GM19099 (cell line): Measurements from ENCODE around the gene TBC1D22A.

Source experiments
- POLR2A ChIP-seq: IDR thresholded peaks from 3 replicates; pipeline ENCODE4 v1.6.1; 2011; ENCODE audit warnings: low read depth; ENCODE audit not compliant: insufficient read length; ENCODE audit errors: extremely low read depth

Gene TBC1D22A

DNA sequence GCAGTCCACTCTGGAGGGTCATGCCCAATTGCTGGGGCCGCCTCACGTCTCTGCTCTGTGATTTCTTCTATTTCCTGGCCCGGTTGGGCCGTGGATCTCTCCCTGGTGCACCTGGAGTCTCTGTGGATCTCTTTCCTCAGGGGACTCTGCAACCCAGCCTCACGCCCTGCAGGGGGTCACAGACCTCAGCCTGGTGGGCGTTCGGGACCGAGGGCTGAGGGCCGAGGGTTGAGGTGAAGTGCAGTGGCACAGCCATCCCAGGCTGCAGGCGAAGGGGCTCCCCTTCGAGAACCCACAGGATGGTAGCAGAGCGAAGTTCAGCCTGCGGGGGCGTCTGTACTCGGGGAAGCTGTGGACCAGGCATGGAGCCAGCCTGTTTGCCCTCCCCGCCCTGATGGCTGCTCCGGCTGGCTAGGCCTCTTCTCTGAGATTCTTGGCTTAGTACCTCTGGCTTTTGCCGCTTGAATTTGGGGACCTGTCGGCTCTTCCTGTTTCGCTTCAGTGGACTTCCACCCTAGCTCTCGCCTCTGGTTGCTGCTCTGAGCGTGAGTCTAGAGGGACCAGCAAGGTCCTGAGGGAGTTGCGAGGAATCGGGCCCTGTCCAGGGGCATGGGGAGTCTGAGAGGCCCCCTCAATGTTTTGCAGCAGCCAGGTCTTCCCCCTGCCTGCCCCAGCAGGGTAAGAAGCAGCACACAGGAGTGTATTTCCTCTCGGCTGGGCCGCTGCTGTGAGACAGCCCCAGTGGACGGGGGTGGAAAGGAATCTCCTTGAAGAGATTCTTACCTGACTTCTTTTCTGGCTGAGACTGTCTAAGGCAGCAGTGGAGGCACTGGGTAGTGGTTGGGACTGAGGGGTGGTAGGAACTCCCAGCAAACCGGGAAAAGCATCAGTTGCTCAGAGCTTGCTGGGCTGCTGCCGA lies 140.8 kb downstream of the TBC1D22A start:
- TF ChIP-seq POLR2A = no peak

DNA sequence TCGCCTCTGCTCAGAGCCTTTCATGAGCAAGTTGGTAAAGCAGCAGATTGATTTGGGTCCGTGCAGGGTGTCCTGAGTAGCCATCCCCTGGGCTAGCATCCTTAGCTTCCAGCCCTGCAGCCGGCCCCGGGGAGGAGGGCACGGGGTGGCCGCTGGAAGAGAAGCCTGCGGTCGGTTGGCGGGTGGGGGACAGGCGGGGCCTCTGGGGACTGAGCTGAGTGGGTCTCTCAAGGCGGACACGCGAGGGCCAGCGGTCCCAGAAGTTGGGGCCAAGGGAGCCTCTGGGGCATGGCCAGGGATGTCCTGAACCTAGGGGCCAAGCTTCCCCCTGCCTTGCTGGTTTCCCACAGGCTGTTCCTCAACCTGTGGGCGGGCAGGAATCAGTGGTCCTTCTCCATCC lies 143.0 kb downstream of the TBC1D22A start:
- no peak for TF ChIP-seq POLR2A

DNA sequence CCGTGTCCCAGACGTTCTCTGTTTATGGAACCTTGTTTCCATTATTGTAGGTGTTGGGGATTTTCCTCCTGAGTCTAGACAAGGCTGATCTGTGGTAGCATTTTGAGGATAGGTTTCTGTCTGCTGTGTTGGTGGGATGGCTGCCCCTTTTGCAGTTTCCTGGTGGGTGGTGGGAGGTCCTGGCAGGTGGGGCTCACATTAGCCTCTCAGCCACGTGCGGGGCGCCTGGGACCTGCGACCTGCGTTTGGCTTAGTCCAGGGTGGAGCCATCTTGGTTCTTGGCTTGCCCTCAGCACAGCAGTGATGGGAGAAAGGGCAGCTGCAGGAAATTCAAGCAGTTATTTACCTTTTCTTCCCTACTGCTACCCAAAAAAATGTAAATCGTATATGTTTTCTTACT lies 143.4 kb downstream of the TBC1D22A start:
- no peak for TF ChIP-seq POLR2A

DNA sequence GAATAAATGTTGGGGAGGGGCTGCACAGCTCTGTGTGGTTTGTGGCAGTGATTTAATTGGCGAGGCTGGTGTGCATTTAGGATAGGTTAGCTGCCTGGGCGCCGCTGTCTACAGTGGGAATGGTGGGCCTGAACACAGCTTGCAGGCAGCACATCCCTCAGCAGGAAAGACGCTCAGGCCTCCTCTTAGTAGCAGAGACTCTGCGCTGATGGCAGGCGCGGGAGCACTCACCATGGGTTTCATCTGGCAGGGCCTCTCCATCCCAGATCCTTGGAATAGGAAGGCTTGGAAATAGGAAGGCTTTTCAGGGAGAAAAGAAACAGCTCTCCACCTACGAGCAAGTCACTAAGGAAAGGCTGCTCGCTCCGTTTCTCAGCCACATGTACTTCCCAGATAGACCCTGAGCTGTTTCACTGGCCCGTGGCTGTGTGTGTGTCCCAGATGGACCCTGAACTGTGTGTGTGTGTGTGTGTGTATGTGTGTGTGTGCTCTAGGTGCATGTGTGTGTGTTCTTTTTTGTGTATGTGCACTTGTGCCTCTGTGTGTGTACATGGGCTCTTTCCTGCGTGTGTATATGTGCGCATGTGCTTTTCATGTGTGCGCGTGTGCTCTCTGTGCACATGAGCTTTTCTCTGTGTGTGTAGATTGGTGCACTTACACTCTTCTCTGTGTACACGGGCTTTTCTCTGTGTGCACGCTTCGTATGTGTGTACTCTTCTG lies 144.0 kb downstream of the TBC1D22A start:
- TF ChIP-seq POLR2A = no peak

DNA sequence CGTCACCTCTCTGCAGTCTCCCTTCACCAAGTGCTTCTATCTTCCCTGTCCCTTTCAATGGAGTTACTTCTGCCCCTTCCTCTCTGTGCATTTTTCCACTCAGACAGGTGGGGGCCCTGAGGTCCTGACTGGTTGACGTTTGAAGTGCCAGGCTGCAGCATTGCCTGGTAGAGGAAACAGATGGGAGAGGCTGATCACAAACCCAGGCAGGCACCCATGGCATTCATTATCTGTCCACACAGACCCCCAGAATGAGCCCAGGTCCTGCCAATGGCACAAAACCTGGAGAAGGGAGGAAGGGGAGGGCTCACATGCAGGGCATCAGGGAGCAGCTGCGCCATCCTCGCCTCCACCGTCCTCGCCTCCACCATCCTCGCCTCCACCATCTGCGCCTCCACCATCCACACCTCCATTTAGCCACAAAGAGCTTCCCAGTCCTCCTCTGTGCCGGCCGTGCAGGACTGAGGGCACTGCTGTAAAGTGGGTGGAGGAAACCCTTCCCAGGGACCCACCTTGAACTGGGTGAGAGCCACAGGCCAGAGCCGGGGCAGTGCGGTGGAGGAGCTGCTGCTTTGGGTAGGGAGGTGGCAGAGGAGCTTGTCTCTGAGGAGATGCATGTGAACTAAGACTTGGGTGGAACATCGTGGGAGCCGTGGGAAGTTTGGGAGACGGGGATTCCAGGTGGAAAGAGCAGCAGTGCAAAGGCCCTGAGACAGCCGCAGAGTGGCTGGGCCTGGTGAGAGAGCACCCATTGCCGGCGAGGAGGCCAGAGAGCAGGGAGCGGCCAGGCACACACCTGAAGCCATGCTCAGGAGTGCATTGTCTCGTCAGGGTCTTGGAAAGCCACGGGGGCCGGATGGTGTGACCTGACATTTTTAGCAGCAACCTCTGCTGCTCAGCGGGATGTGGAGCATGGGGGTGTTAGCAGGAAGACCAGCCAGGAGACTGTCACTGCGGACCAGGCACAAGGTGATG lies 145.1 kb downstream of the TBC1D22A start:
- TF ChIP-seq POLR2A = no peak

DNA sequence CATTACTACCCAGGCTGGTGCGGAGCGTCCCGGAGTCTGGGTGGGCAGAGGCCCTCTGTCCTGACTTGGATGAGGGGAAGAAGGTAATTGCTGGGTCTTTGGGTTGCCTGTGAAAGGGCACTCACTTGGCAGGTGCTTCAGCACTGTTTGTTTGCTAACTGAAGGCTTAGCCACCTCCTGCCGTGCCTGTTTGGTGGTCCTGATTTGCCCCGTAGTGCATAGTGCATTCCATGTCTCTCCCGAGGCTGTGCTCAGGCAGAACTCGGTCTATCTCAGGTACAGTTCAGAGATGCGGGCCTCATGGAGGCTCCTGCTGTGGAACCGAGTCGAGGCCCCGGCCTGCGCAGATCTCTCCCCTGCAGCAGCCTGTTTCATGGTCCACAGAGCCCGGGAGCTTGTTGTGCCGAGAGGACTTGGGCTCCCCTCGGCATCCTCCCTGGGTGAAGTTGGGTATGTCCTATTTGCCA lies 146.2 kb downstream of the TBC1D22A start:
- TF ChIP-seq POLR2A = no peak

DNA sequence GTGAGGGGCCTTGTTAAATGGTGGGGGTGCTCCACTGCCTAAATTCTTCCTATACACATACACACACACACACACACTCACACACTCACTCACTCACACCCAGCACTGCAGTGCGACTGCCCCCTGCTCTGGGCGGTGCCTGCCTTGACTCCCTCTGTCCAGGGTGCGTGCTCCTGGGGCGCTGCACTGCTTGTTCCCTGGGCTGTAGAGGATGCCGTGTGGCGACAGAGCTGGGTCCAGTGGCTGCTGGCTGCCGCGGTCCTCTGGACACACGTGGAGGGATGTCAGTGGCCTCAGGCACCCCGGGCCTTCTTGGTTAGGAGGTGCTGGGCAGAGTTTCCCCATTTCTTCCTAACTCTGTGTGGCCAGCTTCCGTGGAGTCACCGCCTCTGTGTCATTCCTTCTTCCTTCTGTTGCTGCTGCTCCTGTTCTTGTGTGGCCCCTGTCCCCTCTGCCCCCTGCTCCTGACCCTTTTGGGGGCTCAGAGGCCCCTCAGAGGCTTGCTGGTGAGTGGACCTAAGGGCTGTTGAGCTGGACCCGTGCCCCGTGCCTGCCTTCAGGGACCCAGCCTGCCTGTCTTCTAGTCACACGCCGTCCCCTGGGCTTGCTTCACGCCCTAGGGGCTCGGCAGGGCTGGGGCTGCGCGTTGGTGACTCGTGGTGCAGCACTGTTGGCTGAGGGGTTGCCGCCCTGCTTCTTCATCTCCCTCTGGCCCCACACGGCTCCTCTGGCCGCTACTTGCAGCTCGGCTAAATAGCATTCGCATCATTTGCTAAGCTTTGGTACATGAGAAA lies 147.0 kb downstream of the TBC1D22A start:
- TF ChIP-seq POLR2A = no peak

DNA sequence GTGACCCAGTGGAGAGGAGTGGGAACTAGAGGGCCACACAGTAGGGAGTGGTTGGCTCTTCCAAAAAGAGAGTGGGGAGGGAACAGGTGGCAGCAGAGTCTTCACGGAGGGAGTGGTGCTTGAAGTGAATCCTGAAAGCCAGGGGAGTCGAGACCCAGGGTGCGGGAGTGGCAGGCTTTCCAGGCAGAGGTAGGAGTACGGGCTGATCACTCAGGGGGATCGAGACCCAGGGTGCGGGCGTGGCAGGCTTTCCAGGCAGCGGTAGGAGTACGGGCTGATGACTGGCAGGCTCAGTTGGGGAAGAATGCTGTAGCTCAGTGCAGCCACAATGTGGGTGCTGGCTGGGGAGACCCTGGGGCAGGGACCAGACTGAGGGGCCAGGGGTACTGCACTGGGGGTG lies 148.2 kb downstream of the TBC1D22A start:
- TF ChIP-seq POLR2A = no peak

DNA sequence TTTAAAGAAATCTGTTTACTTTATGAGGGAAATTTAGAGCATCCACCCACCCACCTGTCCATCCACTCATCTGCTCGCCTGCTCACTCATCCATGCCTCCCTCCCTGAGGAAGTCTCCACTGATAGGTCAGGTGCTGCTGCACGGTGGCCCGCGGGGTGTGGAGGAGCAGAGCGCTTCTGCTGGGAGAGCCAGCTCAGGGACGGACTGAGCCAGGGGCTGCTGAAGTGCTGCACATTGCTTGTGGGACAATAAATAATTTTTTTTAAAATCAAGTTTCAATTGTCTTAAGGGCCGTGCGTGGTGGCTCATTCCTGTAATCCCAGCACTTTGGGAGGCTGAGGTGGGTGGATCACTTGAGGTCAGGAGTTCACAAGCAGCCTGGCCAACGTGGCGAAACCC lies 148.9 kb downstream of the TBC1D22A start:
- TF ChIP-seq POLR2A = no peak

DNA sequence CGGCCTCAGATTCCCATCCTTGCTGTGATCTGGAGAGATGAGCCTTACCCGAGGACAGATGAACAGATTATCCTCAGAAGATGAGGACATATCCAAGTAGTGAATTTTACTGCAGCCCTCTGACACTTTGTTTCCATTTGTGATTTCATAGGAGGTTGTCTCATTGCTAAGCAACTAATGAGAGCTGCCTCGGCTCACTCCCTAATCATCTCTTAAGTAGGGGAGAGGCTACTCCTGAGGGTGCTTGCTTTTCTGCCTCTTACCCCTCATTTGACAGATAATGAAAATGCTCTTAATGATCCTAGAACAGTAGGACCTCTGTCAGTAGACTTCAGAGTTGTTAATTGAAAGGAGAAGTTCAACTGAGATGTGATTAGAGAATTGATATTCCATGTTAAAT lies 150.9 kb downstream of the TBC1D22A start:
- no peak for TF ChIP-seq POLR2A

DNA sequence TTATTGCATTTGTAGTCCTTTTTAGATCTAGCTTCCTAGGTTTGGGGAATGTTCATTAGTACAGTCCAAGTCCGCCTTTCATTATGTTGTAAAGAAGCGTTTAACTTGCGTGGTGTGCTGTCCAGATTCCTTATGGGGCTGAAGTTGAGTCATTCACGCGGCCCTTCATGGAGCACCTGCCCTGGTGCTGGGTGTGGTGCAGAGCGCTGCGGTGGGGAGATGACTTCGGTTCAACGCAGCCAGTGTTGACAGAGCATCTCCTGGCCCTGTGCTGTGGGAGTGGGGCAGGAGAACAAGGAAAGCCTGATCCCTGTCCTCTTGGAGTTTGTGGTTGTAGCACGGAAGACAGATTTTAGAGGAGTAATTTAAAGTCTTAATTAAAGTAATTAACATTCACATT lies 152.0 kb downstream of the TBC1D22A start:
- TF ChIP-seq POLR2A = no peak

DNA sequence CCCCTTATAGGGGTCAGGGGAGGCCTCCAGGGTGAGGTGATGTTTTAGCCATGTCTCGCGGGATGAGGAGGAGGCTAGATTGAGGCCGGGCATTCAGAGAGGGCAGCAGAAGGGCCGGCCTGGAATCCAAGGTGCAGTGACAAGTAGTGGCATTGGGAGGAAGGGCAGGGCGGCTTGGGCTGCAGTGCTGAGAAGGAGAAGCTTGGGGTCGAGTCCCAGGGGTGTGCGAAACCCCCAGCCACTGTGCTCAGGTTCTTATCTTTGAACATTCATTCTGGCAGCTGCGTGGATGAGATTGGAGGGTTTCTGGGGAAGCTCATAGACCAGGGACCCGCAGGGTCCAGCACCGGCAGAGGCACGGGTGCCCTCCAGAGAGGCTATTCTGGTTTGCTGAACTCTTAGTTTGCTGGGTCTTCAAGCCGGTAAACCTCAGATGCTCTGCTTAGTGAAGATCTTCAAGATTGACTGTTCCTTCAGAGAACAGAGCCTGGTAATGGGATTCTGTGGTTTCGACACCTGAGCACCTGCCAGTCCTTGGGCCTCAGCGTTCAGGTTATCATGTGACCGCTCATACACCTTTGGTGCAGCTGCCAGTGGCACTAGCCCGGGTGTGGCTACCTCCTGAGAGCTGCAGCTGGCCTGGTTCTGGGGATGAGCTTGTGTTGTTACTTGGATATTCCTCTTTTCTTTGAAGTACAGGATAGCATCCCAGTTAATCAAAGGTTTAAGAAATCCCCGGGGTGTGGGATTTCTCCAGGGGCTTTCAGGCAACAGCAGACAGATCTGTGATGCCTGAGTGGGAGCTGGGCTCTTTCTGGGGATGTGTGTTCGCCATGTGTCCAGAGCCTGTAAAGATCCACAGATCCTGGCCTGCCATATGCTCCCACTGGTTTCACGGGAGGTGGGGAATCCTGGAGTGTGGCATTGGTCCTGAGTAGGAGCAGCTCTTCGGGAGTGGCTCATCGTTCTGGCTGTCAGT lies 152.8 kb downstream of the TBC1D22A start:
- TF ChIP-seq POLR2A = no peak
